NB4 (cell line): ENCODE data around the gene SLC7A8.

ENCODE experiments used
- DNase-seq: peaks from one replicate; pipeline ENCODE4 v3.0.0; 2010; ENCODE audit warnings: low read depth
- H3K4me3 ChIP-seq: one replicate; pipeline ENCODE4 v1.5.1; 2011; ENCODE audit warnings: mild to moderate bottlenecking, low read depth, low read length, moderate library complexity
- CTCF ChIP-seq: IDR thresholded peaks from one replicate; pipeline ENCODE4 v1.5.1; 2012; ENCODE audit warnings: low read depth, low read length
- MAX ChIP-seq: IDR thresholded peaks from 2 replicates; pipeline ENCODE4 v1.6.1; 2011; ENCODE audit warnings: low read depth, low read length
- MYC ChIP-seq: IDR thresholded peaks from 2 replicates; pipeline ENCODE4 v1.6.1; 2011; ENCODE audit warnings: low read depth, low read length
- POLR2A ChIP-seq: IDR thresholded peaks from 2 replicates; pipeline ENCODE4 v1.6.1; 2011; ENCODE audit warnings: mild to moderate bottlenecking; ENCODE audit not compliant: insufficient read length; ENCODE audit errors: extremely low read depth

SLC7A8 gene

GRCh38 chr14:23153851-23154796 lies 29.3 kb downstream of the SLC7A8 start:
- no peak overlapping the region for H3K4me3 ChIP-seq
- peak; percentile 43 for DNase-seq

GRCh38 chr14:23151342-23151741 lies 32.1 kb downstream of the SLC7A8 start:
- H3K4me3 ChIP-seq = no peak overlapping the region
- no peak for DNase-seq
- TF ChIP-seq CTCF = no peak
- no peak for TF ChIP-seq MAX

More at GRCh38 chr14:23153851-23154796, 29.3 kb downstream of the SLC7A8 start:
- TF ChIP-seq MAX (peak; percentile 39), CTCF (no peak), POLR2A (no peak), MYC (no peak)

- TF ChIP-seq MAX (no peak), CTCF (no peak), MYC (no peak), POLR2A (no peak)
- DNase-seq = no peak
These were observed 33.7 kb downstream of the SLC7A8 start for GRCh38 chr14:23149745-23150144.

GRCh38 chr14:23148591-23149249 lies 34.7 kb downstream of the SLC7A8 start:
- no peak overlapping the region for H3K4me3 ChIP-seq
- TF ChIP-seq MAX = no peak
- no peak for DNase-seq

More at GRCh38 chr14:23149745-23150144, 33.7 kb downstream of the SLC7A8 start:
- H3K4me3 ChIP-seq = no peak overlapping the region

- DNase-seq = no peak
- TF ChIP-seq MAX = no peak
- TF ChIP-seq POLR2A = no peak
- no peak for TF ChIP-seq CTCF
- no peak for TF ChIP-seq MYC
- no peak overlapping the region for H3K4me3 ChIP-seq
These were observed 35.8 kb downstream of the SLC7A8 start for GRCh38 chr14:23147676-23148075.

- no peak for DNase-seq
These were observed 36.5 kb downstream of the SLC7A8 start for GRCh38 chr14:23146980-23147379.

More at GRCh38 chr14:23146980-23147379, 36.5 kb downstream of the SLC7A8 start:
- no peak overlapping the region for H3K4me3 ChIP-seq
- TF ChIP-seq POLR2A = no peak
- no peak for TF ChIP-seq CTCF
- TF ChIP-seq MYC = no peak
- TF ChIP-seq MAX = no peak
